HepG2 (cell line): ENCODE measurements around the gene GNAT2. TPM values are rescaled to one million over a fixed set of nuclear protein-coding genes. Genes with fewer than 3 reads are reported as not detected.

Experiments
- ATAC-seq: fragments of 200-7000 bp; cut with Tn5 transposase; 3 replicates; pipeline ENCODE4 v1.9.1; 2020; ENCODE audit warnings: mild to moderate bottlenecking, moderate library complexity
- BruUV-seq: library from RNA; stranded (reverse); fragments of 400-500 nt; replicated peaks from 2 replicates; lab custom pipeline; 2021; lab: Mats Ljungman, UMichigan
- CTCF ChIA-PET: fragments of 300-600 bp; formaldehyde crosslinking; extraction: SDS; loops from one replicate; lab custom pipeline; 2021; ENCODE audit warnings: low total read pairs, inconsistent platforms, low intra/inter-chr PET ratio; lab: Yijun Ruan, JAX
- POLR2A ChIA-PET: fragments of 350-600 bp; sonication (Branson Sonifier 250); formaldehyde crosslinking; loops from one replicate; lab custom pipeline; 2020; ENCODE audit warnings: antibody characterized with exemption, inconsistent platforms; lab: Yijun Ruan, JAX
- DNase-seq: peaks from one replicate; pipeline ENCODE4 v3.0.0-alpha.2; 2015; ENCODE audit warnings: low spot score
- FAIRE-seq: peaks from 3 replicates; lab custom pipeline; 2011; peaks lifted over from hg19 to GRCh38; lab: Jason Lieb, UNC
- H2AFZ ChIP-seq: one replicate; pipeline ENCODE4 v1.6.1; 2011; ENCODE audit warnings: low read length, inconsistent platforms
- H3K27ac ChIP-seq: fragments of 300-600 bp; 3 replicates; pipeline ENCODE4 v1.8.0; 2011; ENCODE audit warnings: mixed run types, mild to moderate bottlenecking, mixed read lengths, low read length, inconsistent platforms; ENCODE audit not compliant: insufficient read depth; ENCODE audit errors: extremely low read length
- H3K27me3 ChIP-seq, 2 experiments: fragments of 200-600 bp in 1 of 2; 2 replicates in 1 of 2; 3 replicates in 1 of 2; pipeline versions ENCODE4 v1.6.0 to v1.8.0; 2011; ENCODE audit warnings: low read length in 2 of 2, mild to moderate bottlenecking in 2 of 2, moderate library complexity in 2 of 2, inconsistent platforms in 1 of 2; ENCODE audit not compliant: insufficient read depth in 2 of 2, control insufficient read depth in 1 of 2
- H3K36me3 ChIP-seq, 2 experiments: fragments of 200-600 bp in 1 of 2; replicated peaks in 1 of 2; 2 replicates in 1 of 2; 3 replicates in 1 of 2; pipeline versions ENCODE4 v1.5.1 to v1.8.0; 2011; ENCODE audit warnings: low read length in 2 of 2, inconsistent platforms in 1 of 2; ENCODE audit not compliant: insufficient read depth in 2 of 2, control insufficient read depth in 1 of 2
- H3K4me1 ChIP-seq: 2 replicates; pipeline ENCODE4 v1.5.1; 2012; ENCODE audit warnings: low read length, inconsistent platforms; ENCODE audit not compliant: insufficient read depth
- H3K4me2 ChIP-seq: 2 replicates; pipeline ENCODE4 v1.6.0; 2011; ENCODE audit warnings: low read depth, low read length, inconsistent platforms
- H3K4me3 ChIP-seq, 3 experiments: fragments of 200-600 bp in 1 of 3; sonication (generic), shearing (Covaris generic) in 1 of 3; replicated peaks in 1 of 3; 2 replicates each; pipeline ENCODE4 v1.5.1; 2011 to 2016; ENCODE audit warnings: low read length in 3 of 3, inconsistent platforms in 2 of 3, low read depth in 2 of 3, mild to moderate bottlenecking in 2 of 3, control low read depth in 1 of 3, mixed read lengths in 1 of 3; ENCODE audit not compliant: insufficient read depth in 1 of 3
- H3K79me2 ChIP-seq: one replicate; pipeline ENCODE4 v1.6.1; 2011; ENCODE audit warnings: low read length, inconsistent platforms; ENCODE audit not compliant: insufficient read depth
- H3K9ac ChIP-seq: 2 replicates; pipeline ENCODE4 v1.6.0; 2011; ENCODE audit warnings: mild to moderate bottlenecking, low read depth, low read length, inconsistent platforms; ENCODE audit not compliant: insufficient read depth
- H3K9me3 ChIP-seq: 2 replicates; pipeline ENCODE4 v1.5.1; 2012; ENCODE audit warnings: mild to moderate bottlenecking, low read length
- H4K20me1 ChIP-seq: 2 replicates; pipeline ENCODE4 v1.6.0; 2011; ENCODE audit warnings: inconsistent platforms, mild to moderate bottlenecking, low read length, moderate library complexity; ENCODE audit not compliant: insufficient read depth
- FOSL2 ChIP-seq: sonication (generic); formaldehyde crosslinking; IDR thresholded peaks from 2 replicates; pipeline ENCODE4 v1.4.0; 2020; ENCODE audit warnings: missing genetic modification reagents
- KLF13 ChIP-seq: sonication (generic); formaldehyde crosslinking; IDR thresholded peaks from 2 replicates; pipeline ENCODE4 v1.4.0; 2020; ENCODE audit warnings: mild to moderate bottlenecking, missing genetic modification reagents
- NFRKB ChIP-seq: fragments of 450-650 bp; IDR thresholded peaks from 2 replicates; pipeline ENCODE4 v1.6.1; 2017
- PLRG1 ChIP-seq: fragments of 450-650 bp; conservative IDR thresholded peaks from 2 replicates; pipeline ENCODE4 v1.6.1; 2016
- REPIN1 ChIP-seq: sonication (generic); formaldehyde crosslinking; IDR thresholded peaks from 2 replicates; pipeline ENCODE4 v1.8.0; 2022; ENCODE audit warnings: missing genetic modification reagents, low read depth, mild to moderate bottlenecking, borderline replicate concordance
- STAG1 ChIP-seq: sonication (generic); formaldehyde crosslinking; IDR thresholded peaks from 2 replicates; pipeline ENCODE4 v1.4.0; 2020; ENCODE audit warnings: missing genetic modification reagents
- ZNF260 ChIP-seq: sonication (generic); formaldehyde crosslinking; IDR thresholded peaks from 2 replicates; pipeline ENCODE4 v1.4.0; 2020; ENCODE audit warnings: missing genetic modification reagents, low read depth, mild to moderate bottlenecking, borderline replicate concordance
- WGBS: methylation state at CpG from one replicate; pipeline ENCODE4 v1.1.6; 2017; ENCODE audit warnings: low lambda C conversion rate; 5-methylcytosine and 5-hydroxymethylcytosine counted together
- in situ Hi-C: cut with HindIII; loops from 2 replicates; pipeline ENCODE4 v1.10.0; 2017; ENCODE audit warnings: low pct_unique_long_range_greater_than_20kb; ENCODE audit not compliant: extremely low pct_ligation_motif_present
- intact Hi-C: fragments of 100-400 bp; cut with micrococcal nuclease; formaldehyde crosslinking; loops from one replicate; pipeline ENCODE4 v1.10.0; 2022; ENCODE audit not compliant: unreplicated experiment
- polyA plus RNA-seq, 8 experiments: library from polyadenylated mRNA; depleted of rRNA in 3 of 8; stranded (reverse) in 7 of 8; unstranded in 1 of 8; fragments of >200 nt; fragmentation: Illumina TruSeq in 4 of 8; extraction: Trizol in 4 of 8; gene quantifications; 2 replicates each; pipeline versions ENCODE4 v1.2.1 to v1.2.3, GENCODE V29; 2011 to 2016; ENCODE audit warnings: low read depth in 4 of 8, missing spikeins in 1 of 8, mixed read lengths in 1 of 8; ENCODE audit not compliant: insufficient read depth in 1 of 8
- total RNA-seq, 5 experiments: library from RNA; depleted of rRNA; stranded (reverse); fragments of >200 nt; fragmentation: Illumina TruSeq; extraction: Trizol; gene quantifications; 2 replicates each; pipeline ENCODE4 v1.2.3, GENCODE V29; 2016; ENCODE audit warnings: low read depth in 1 of 5
- TF ChIP-seq, protein P1 (sequence below): sonication (generic); formaldehyde crosslinking; IDR thresholded peaks from 2 replicates; pipeline ENCODE4 v1.4.0; 2020; ENCODE audit warnings: missing genetic modification reagents, borderline replicate concordance
- TF ChIP-seq, protein P2 (sequence below): sonication (generic); formaldehyde crosslinking; IDR thresholded peaks from 2 replicates; pipeline ENCODE4 v1.4.0; 2020; ENCODE audit warnings: missing genetic modification reagents

Gene GNAT2
- total and polyA plus RNA-seq, 2 of the 13 experiments (the other 11 are each of a cell fraction or from before 2014, with no cell fraction given), result 0.08 to 0.20 TPM

DNA sequence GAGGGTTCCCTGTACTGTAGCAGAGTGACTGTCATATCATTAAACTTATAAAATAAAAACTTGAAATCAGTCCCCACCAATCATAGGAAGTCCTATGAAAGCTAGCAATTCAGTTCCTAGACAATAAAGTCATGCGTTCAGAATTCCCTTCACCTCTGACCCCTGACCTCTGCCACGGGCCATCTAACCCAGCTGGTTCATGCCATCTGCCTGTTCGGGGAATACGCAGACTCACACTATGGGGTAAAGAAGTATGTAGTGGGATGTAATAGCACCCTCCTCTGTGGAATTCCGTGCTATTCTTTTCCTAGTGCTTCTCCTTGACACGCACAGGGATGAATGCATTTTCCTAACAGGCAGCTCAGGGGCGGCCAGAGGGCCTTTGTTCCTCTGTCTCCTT lies 38.6 kb upstream of the GNAT2 start:
- Histone ChIP-seq H3K79me2 (no peaks in the 10 kb centered on the region), H3K4me1 (peaks cover 35% of the 10 kb centered on the region), H3K27ac (no peak overlapping the region)
- DNase-seq (no peak), ATAC-seq (no peak)
- POLR2A ChIA-PET, result no interaction called here
- CTCF ChIA-PET, result no interaction called here
- WGBS, result 93% methylated on average over 7 of the region's 7 CpGs
- TF ChIP-seq PLRG1 (no peak), FOSL2 (no peak), KLF13 (CRISPR knock-in tag) (no peak), ZNF260 (CRISPR knock-in tag) (no peak), STAG1 (no peak), NFRKB (no peak), REPIN1 (no peak)
- TF ChIP-seq, protein P1, sequence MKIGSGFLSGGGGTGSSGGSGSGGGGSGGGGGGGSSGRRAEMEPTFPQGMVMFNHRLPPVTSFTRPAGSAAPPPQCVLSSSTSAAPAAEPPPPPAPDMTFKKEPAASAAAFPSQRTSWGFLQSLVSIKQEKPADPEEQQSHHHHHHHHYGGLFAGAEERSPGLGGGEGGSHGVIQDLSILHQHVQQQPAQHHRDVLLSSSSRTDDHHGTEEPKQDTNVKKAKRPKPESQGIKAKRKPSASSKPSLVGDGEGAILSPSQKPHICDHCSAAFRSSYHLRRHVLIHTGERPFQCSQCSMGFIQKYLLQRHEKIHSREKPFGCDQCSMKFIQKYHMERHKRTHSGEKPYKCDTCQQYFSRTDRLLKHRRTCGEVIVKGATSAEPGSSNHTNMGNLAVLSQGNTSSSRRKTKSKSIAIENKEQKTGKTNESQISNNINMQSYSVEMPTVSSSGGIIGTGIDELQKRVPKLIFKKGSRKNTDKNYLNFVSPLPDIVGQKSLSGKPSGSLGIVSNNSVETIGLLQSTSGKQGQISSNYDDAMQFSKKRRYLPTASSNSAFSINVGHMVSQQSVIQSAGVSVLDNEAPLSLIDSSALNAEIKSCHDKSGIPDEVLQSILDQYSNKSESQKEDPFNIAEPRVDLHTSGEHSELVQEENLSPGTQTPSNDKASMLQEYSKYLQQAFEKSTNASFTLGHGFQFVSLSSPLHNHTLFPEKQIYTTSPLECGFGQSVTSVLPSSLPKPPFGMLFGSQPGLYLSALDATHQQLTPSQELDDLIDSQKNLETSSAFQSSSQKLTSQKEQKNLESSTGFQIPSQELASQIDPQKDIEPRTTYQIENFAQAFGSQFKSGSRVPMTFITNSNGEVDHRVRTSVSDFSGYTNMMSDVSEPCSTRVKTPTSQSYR (CRISPR knock-in tag), result no peak
- TF ChIP-seq, protein P2, sequence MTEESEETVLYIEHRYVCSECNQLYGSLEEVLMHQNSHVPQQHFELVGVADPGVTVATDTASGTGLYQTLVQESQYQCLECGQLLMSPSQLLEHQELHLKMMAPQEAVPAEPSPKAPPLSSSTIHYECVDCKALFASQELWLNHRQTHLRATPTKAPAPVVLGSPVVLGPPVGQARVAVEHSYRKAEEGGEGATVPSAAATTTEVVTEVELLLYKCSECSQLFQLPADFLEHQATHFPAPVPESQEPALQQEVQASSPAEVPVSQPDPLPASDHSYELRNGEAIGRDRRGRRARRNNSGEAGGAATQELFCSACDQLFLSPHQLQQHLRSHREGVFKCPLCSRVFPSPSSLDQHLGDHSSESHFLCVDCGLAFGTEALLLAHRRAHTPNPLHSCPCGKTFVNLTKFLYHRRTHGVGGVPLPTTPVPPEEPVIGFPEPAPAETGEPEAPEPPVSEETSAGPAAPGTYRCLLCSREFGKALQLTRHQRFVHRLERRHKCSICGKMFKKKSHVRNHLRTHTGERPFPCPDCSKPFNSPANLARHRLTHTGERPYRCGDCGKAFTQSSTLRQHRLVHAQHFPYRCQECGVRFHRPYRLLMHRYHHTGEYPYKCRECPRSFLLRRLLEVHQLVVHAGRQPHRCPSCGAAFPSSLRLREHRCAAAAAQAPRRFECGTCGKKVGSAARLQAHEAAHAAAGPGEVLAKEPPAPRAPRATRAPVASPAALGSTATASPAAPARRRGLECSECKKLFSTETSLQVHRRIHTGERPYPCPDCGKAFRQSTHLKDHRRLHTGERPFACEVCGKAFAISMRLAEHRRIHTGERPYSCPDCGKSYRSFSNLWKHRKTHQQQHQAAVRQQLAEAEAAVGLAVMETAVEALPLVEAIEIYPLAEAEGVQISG (CRISPR knock-in tag), result no peak
- TF ChIP-seq, all 625 proteins: peak for 0
- in situ Hi-C loops (no loop called here), intact Hi-C loops (loop anchor here (5.0 kb wide), 1 partner anchor 114 kb away; no protein-coding TSS in a partner anchor)
- no peak for FAIRE-seq
- no peak overlapping the region for H3K4me2 ChIP-seq
- no peak overlapping the region for H3K4me3 ChIP-seq
- H2AFZ ChIP-seq, result no peak overlapping the region
- 0 out of 5 replicates have a peak, but pooled peaks cover 0 to 4% of the 10 kb centered on the region in 2 experiments for H3K27me3 ChIP-seq
- no peaks in the 10 kb centered on the region for H4K20me1 ChIP-seq
- no peak overlapping the region for H3K9ac ChIP-seq
- H3K36me3 ChIP-seq, result no peaks in the 10 kb centered on the region; a peak in 2 of 5 replicates
- H3K9me3 ChIP-seq, result no peaks in the 10 kb centered on the region
- BruUV-seq, result no TSS peak
